ENCODE data around the gene ZYX. TPM values are rescaled to one million over a fixed set of nuclear protein-coding genes. Genes with fewer than 3 reads are reported as not detected.
"Not testable (repeated sequence)": the region's sequence is repeated elsewhere in the genome, so short reads cannot be mapped to it uniquely, and the experiment has no call there.

Gene ZYX
- total RNA-seq, 1 experiment from 2014 or later = 14.7 TPM

DNA sequence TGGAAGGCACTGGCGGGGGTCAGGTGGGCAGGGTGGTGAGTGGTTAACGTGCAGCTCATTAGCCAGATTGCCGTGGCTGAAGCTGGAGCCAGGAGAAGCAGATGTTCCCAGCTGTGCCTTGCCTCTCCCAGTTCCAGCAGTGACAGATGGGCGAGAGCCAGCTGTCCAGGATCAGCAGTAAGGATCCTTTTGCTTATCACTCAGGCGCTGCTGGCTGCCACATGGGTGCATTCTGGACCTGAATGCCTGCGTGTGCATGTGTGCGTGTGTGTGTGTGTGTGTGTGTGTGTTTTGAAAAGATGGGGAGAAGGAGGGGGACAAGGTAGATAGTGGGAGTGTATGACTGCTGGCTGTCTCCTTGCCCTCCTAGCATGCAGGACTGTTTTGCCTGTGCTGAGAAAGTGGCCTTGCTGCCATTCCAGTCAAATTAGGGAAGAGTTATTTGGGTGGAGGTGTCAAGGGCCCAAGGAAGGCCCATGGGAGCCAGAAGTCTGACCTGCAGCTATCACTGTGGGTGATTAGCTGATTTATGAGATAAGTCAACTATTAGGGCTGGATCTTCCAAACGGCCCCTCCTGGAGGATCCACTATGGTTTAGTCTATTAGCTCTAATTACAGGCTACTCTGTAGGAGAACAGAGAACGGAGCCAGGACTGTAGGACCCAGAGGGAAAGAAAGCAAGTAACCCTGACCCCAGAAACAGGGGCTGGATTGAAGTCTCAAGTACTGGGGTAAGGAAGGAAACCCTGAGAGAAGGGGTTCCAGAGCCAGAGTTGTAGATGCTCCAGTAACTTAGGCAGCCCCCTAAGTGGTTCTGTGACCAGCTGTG, 24.2 kb downstream of the ZYX start:
- no peak for DNase-seq (ENCODE audit: low read depth, low spot score)
- in situ Hi-C loops (cut with HindIII; ENCODE audit: low pct_unique_long_range_greater_than_20kb, low sequenced_read_pairs) = no loop called here

DNA sequence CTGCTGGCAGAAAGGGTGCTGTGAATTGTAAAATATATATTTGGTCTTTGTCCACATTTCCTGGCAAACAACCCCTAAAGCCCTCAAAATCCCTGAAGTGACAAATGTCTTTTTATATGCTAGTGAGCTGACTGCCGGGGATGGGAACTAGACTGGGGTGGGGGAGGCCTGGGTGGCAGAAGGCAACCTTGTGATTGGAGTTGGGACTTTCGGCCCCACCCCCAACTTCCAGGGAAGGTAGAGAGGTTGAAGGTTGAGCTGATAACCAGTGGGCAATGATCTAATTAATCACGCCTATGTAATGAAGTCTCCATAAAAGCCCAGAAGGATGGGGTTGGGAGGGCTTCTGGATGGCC, 24.8 kb downstream of the ZYX start:
- in situ Hi-C loops (cut with HindIII; ENCODE audit: low pct_unique_long_range_greater_than_20kb, low sequenced_read_pairs) = no loop called here
- no peak for DNase-seq (ENCODE audit: low read depth, low spot score)

DNA sequence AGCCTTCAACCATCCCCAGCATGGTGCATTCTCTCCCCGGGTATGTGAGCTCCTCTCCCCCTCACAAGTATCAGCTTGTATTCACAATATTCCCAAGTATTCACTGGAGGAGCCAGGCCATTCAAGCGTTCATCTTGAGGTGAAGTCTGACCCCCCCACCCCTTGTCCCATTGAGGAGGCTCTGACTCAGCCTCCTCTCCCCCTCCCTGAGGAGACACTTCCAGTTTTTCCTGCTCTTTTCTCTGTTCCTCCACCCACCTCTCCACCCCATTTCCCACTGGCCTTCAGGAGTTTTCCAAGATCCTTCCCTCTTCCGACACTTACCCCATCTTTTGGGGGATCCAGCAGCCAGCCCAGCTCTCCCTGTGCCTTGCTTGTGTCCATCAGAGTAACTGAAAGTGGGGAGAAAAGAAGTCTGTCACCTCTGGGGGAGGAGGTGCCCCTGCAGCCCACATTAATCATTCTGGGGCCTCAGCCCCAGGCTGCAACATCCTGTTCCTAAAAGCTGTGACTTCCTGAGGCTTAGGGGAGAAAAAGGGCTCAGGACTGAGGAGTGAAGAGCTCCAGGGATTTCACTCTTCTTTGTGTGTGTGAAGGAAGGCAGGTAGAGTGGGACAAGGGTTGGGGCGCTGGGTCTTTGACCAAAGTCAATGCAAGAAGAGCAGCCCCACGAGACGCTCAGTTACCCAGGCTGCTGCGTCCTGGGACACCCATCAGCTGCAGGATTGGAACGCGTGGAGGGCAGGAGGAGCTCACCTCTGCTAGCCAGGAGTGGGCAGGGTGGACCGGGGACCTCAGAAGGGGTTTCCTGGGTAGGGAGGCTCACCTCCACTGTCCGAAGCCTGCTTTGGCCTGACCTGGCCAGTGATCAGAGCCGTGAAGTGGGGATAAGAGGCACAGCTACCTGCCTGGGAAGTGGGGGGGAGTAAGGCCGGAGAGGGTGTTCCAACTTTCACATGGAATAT, 26.4 kb downstream of the ZYX start:
- in situ Hi-C loops (cut with HindIII; ENCODE audit: low pct_unique_long_range_greater_than_20kb, low sequenced_read_pairs) = no loop called here

DNA sequence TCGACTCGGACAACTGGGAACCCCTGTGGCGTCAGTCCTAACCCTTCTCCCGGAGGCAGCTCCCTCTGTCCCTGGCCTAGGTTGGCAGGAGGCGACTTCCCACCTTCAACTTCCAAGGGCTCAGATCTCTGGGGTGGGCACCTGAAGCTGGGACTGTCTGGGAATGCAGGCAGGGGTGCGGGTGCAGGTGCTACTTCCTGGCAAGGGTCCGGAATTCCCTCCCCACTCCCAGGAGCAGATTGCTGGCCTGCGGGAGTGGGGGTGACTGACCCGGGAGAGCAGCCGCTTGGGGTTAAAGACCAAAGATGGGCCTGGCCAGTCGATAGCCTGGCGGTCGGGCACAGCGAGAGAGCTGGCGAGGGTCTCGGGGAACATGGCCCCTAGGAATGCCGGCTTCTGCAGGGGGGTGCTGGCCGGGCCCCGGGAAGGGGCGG, 27.1 kb downstream of the ZYX start:
- in situ Hi-C loops (cut with HindIII; ENCODE audit: low pct_unique_long_range_greater_than_20kb, low sequenced_read_pairs) = no loop called here
- DNase-seq (ENCODE audit: low read depth, low spot score) = no peak

More for the DNA sequence above, 26.4 kb downstream of the ZYX start:
- DNase-seq (ENCODE audit: low read depth, low spot score) = no peak

DNA sequence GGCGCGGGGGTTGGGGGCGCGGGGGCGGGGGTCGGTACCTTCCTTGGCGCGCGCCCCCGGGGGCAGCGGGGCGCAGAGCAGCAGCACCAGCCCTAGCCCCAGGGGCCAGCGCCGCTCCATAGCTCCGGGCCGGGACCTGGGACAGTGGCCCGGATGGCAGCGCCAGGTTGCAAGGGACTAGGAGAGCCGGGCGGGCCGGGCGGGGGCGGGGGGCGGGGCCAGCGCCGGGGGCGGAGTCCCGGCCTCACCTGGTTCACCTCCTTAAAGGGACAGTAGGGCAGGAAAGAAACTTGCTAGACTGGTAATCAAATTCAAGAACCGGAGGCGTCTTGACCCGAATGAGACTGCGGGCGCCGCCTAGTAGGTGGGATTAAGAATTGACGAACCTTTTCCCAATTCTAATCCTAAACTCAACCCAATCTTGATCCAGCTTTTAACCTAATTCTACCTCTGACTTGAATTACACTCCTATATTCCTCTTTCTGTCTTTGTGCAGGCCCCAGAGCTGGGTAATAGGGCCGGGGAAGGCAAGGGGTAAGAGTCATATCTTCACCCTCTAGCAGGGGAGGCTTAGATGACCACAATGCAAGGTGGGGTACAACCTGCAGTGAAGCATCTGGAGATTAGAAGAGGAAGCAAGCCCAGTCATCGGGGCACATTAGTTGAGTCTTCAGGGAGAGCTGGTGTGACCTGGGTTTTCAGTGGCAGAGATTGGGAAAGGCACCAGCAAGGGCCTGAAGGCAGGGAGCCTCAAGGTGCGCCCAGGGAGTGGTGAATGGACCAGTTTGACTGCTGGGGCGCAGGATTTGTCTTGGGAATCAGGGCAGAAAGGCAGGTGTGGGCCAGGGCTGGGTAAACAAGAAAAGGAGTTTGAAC, 27.8 kb downstream of the ZYX start, which contains the start of gene EPHA1:
Gene EPHA1 (minus strand): TSS at position 171 of the 876 bp plus-strand sequence. CDS start 51 bp downstream, at position 120.
- no peak for DNase-seq (ENCODE audit: low read depth, low spot score)
- in situ Hi-C loops (cut with HindIII; ENCODE audit: low pct_unique_long_range_greater_than_20kb, low sequenced_read_pairs) = no loop called here

DNA sequence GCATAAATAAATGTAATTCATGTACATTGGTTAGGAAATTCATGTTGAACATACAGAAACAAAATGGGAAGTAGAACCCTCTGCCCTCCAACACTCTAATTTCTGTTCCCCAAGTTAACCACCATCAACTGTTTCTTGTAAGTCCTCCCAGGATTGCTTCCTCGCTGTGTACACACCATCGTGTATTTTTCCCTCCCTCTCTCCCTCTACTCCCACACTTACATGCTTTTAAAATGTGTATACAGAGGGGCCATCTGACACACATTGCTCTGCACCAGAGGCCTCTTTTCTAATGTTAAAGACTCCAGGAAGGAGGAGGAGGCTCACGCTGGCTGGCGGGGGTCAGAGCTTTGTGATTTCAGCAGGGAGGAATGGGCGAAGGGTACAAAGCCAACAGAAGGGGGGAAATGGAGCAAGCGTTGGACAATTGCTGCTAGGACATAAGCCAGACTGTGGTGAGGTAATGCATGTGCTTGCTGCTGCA, 29.4 kb downstream of the ZYX start:
- no peak for DNase-seq (ENCODE audit: low read depth, low spot score)
- in situ Hi-C loops (cut with HindIII; ENCODE audit: low pct_unique_long_range_greater_than_20kb, low sequenced_read_pairs) = no loop called here

DNA sequence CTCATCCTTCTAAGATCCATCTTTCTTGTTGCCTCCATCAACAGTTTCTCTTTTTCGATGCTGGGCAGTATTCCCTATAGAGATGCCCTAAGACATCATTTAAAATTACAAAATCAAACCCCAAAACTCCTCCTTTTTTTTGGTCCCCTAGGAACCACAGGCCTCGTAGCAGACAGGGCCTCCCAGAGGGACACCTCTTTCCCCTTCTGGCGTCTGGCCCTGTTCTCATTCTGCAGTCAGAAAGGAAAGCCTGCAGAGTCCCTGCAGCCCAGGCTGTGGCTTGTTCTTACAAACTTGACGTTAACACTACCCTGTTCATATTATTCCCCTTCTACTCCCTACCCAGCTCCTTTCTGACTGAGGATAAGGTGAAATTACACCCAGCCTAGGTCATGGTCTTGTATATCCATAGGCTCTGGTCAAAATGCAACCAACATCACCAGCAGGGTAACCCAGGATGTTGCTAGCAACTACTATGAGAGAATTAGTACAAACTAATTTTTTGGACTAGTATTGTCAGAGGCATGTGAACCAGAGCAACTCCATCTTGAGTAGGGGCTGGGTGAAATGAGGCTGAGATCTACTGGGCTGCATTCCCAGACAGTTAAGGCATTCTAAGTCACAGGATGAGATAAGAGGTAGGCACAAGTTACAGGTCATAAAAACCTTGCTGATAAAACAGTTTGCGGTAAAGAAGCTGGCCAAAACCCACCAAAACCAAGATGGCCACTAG, 31.0 kb downstream of the ZYX start:
- DNase-seq (ENCODE audit: low read depth, low spot score) = no peak
- in situ Hi-C loops (cut with HindIII; ENCODE audit: low pct_unique_long_range_greater_than_20kb, low sequenced_read_pairs) = no loop called here

DNA sequence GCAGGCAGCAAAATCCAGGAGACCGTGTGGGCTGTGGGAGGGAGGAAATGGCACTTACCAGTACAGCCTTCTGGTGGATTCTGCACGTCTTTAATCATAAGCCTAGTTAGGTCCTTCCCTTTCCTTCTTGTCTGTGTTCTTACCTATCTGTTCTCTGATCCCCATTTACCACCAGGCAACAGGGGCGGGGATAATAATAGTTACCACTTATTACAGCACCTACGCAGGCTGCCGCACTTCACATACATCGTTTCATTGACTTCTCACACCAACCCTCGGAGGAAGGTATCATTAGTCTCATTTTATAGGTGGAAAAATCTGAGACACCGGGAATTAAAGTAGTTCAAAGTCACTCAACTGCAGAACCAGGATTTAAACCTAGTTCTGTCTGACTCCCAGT, 32.0 kb downstream of the ZYX start:
- in situ Hi-C loops (cut with HindIII; ENCODE audit: low pct_unique_long_range_greater_than_20kb, low sequenced_read_pairs) = no loop called here
- DNase-seq (ENCODE audit: low read depth, low spot score) = no peak

DNA sequence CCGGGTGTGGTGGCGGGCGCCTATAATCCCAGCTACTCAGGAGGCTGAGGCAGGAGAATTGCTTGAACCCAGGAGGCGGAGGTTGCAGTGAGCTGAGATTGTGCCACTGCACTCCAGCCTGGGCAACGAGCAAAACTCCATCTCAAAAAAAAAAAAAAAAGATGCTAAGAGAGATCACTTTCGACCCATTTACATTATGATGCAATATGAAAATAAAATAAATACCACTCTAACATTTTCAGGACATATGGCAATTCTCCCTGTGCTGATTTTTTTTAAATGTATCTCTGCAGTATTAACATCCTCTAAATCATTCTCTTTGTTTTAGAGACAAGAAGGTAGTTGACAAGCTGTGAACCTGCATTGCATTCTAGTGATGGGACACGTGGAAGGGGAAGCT, 34.1 kb downstream of the ZYX start:
- in situ Hi-C loops (cut with HindIII; ENCODE audit: low pct_unique_long_range_greater_than_20kb, low sequenced_read_pairs); DNase-seq (ENCODE audit: low read depth, low spot score): not testable (repeated sequence)

DNA sequence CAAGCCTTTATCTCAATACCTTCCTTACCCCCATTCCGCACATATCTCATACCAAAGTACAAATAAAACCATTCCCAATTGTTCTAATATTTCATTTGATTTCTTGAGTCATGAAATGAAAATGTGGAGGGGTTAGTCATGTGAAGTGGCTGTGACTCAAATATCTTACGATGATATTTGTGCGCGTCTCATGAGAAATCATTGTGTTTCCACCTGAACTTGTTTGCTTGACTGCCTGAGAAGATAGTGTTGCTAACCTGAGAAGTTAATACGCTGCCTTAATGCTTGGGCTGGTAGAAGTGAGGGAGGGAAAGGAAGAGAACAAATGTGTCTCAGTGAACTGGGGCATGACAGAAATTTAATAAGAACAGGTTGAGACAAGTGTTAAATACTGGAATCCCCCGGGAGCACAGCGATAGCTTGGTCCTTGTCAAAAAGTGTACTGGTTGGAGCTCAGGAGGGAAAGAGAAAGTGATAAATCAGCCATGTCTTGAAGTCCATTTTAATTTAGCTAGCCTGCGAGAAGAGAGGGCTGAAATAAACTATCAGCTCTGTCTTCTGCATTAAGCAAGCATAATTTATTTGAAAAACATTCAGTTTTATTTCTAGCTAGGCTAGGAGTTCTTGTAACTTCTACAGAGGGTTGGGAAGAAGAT, 34.7 kb downstream of the ZYX start:
- in situ Hi-C loops (cut with HindIII; ENCODE audit: low pct_unique_long_range_greater_than_20kb, low sequenced_read_pairs) = no loop called here
- DNase-seq (ENCODE audit: low read depth, low spot score) = no peak

DNA sequence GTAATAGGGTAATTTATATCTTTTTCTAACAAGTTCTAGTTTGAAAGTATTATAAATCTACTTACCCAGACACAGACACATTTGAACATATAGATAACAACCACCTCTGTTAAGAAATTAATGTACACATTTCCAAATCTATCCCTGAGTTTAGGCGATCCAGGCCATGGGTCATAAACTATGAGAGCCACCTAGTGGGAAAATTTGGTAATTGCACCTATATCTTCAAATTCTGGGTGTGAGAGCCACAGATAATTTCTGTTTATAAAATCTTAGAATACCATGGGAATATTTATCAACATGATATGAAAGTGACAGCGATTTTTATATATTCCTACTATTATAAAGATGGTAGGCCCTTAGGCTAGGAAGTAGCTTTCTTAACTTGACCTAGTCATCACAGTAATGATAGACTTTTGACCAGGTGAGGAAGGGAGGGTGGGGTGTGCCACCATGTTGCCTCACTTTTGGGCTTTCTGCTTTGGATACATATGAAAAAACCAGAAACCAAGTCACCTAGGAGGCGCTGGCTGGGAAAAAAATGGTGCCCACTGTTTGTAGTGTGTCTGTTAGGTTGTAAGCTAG, 35.5 kb downstream of the ZYX start:
- in situ Hi-C loops (cut with HindIII; ENCODE audit: low pct_unique_long_range_greater_than_20kb, low sequenced_read_pairs) = no loop called here
- peak; percentile 80 for DNase-seq (ENCODE audit: low read depth, low spot score)

DNA sequence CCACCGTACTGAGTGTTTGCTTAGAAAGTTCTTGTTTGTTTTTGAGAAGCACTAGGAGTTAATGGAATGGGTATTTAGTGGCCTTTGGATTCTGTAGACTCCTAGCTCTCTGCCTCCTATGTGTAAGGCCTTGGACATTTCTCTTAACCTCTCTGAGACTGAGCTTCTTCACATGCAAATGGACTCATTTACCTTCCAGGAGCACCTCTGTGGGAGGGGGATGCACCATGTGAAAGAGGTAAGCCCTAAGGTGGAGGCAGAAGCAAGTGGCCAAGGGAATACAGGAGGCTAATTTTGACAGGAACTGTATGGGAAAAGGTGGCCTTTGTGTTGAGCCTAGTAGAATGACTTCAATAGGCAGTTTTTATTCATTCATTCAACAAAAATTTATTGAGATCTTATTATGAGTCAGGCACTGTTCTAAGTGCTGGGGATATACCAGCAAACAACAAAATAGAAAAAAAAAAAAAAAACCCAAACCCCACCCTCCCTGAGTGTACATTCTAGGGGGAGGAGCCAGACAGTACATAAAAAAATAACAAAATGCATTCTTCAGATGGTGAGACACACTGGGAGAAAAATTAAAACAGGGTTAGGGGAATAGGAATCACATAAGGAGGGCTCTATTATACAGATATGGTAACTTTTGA, 36.7 kb downstream of the ZYX start:
- in situ Hi-C loops (cut with HindIII; ENCODE audit: low pct_unique_long_range_greater_than_20kb, low sequenced_read_pairs) = no loop called here
- DNase-seq (ENCODE audit: low read depth, low spot score) = no peak

DNA sequence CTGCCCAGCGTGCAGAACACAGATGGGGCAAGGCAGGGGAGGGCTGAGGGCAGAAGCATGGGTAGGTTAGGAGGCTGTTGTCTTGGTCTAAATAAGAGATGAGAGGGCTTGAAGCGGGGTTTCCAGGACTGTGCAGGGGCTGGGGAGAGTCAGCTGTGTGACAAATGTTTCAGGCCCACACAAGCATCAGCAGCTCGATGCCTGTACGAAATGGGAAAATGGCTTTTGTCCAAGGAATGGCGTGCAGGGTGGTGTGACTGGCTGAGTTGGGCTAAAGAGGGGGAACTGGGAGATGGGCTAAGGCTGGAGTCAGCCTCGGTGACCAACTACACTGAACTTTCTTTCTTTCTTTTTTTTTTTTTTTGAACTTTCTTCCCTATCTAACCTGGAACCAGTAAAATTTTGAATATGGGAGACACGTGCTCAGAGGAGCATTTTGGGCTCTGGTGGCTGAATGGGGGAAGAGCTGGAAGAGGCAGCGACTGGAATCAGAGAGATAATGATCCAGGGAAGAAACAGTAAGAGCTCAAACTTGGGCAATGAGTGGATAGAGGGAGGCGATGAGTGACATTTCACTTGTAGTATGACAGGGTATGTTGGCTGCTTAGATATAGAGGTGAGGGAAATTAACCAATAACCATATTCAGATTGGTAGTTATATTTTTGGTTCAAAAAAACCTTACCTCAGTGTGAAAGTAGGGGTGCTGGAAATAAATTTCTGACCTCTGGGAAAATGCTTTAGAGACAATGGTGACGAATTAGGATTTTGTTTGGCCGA, 37.7 kb downstream of the ZYX start:
- in situ Hi-C loops (cut with HindIII; ENCODE audit: low pct_unique_long_range_greater_than_20kb, low sequenced_read_pairs) = no loop called here

DNA sequence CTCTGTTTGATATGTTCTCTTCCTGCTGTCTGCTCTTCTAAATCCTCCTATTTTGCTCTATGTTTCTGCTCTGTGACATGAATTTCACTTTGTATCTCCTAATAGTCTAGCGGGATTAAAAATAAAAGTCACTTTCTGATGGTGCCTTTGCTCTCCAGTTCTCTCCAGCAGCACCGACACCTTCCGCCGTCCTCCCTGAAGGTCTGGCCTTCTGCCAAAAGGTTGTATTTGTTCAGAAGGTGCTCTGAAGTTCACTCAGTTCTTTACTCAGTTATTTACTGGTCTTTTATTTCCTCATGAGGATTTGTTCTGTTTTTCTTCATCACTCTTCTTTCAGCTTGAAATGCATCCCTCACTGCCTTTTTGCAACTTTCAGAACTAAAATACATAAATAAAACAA, 38.7 kb downstream of the ZYX start:
- in situ Hi-C loops (cut with HindIII; ENCODE audit: low pct_unique_long_range_greater_than_20kb, low sequenced_read_pairs) = no loop called here
- no peak for DNase-seq (ENCODE audit: low read depth, low spot score)

More for the DNA sequence above, 37.7 kb downstream of the ZYX start:
- DNase-seq (ENCODE audit: low read depth, low spot score) = no peak

DNA sequence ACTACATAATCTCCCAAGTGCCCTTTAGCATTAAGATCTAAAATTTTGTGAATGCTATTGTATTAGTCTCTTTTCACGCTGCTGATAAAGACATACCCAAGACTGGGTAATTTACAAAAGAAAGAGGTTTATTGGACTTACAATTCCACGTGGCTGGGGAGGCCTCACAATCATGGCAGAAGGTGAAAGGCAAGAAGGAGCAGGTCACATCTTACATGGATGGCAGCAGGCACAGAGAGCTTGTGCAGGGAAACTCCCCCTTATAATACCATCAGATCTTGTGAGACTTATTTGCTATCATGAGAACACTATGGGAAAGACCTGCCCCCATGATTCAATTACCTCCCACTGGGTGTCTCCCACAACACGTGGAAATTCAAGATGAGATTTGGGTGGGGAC, 39.5 kb downstream of the ZYX start:
- in situ Hi-C loops (cut with HindIII; ENCODE audit: low pct_unique_long_range_greater_than_20kb, low sequenced_read_pairs); DNase-seq (ENCODE audit: low read depth, low spot score): not testable (repeated sequence)

Data from SK-MEL-5 (cell line).